ENCODE data around the gene CFAP52.
"Not testable (repeated sequence)": the region's sequence is repeated elsewhere in the genome, so short reads cannot be mapped to it uniquely, and the experiment has no call there.

Gene CFAP52

DNA sequence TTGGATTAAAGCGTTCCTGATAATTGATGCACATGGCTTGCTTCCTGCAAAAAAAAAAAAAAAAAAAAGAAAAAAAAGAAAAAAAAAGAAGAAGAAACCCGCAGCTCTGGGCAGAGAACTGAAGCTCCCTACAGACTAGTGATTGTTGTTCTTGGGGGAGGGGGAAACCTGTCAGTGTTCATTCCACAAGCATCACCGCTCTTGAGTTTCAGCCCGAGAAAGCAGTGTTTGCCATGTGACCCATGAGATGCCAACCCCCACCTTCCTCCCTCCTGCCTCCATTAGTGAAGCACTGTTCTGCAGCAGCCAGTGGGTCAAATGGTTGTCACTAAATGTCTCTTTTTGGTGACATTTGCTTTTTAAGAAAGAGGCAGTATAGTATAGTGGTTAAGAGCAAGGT is 70.6 kb downstream of the CFAP52 start:
- DNase-seq = no peak

DNA sequence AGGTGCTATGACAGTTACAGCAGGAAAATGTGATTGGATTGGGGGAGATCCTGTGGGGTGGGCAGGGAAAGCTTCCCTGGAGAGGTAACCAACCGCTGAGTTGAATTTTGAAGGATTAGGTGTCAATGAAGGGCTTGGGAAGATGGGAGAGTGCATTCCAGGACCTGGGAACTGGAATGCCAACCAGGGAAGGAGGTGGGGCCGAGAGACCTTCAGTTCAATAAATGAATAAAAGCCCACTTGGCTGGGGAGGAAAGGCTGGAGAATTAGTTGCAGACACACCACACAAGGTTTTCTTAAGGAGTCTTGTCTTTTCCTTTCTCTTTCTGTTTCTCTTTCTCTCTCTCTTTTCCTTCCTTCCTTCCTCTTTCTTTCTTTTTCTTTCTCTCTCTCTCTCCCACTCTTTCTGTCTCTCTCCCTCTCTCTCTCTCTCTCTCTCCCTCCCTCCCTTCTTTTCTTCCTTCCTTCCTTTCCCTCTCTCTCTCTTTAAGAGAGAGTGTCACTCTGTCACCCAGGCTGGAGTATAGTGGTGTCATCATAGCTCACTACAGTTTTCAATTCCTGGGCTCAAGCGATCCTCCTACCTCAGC is 72.2 kb downstream of the CFAP52 start:
- DNase-seq = no peak

DNA sequence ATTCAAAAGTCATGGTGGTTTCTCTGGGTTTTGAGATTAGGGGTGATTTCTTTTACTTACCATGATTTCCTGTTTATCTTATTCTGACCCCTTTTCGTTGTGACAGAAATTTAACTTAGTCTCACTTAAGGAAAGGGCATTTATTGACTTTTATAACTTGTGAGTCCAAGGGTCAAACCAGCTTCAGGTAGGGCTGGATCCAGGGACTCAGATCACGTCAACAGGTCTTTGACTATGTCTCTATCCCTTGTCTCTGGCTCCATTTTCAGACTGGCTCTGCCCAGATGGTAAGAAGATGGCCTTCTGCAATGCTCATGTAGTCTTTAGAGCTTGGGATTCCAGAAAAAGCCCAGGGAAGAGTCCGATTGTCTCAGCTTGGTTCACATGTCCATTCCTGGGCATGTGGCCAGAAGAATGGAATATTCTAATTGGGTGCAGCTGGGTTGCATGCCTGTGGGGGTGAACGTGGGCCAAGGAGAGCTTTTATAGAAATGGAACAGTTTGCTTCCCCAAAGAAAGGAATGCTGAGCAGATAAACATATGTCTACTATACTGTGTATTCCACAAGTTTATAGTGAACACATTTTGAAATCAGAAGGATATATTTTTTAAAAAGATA is 82.3 kb downstream of the CFAP52 start:
- no peak for DNase-seq

DNA sequence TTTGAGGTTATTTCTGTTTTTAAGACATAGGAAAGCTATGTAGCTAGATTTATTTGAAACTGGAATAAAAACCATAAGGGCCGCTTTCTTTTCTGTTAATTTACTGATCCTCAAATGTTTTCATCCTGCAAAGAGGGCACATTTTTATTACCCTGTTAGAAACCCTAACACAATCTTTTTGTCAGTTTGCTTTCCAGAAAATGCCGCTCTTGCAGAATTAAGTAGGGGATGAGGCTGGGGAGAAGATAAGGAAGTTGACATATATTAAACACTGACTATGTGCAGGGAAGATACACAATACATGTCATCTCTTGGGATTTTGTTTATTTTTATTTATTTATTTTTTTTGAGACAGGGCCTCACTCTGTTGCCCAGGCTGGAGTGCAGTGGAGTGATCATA is 84.6 kb downstream of the CFAP52 start:
- no peak for DNase-seq

DNA sequence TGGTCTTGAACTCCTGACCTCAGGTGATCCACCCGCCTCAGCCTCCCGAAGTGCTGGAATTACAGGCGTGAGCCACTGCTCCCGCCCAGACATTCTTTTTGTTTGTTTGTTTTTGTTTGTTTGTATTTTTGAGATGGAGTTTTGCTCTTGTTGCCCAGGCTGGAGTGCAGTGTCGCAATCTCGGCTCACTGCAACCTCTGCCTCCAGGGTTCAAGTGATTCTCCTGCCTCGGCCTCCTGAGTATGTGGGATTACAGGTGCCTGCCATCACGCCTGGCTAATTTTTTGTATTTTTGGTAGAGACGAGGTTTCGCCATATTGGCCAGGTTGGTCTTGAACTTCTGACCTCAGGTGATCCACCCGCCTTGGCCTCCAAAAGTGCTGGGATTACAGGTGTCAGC is 87.1 kb downstream of the CFAP52 start:
- not testable (repeated sequence) for DNase-seq

DNA sequence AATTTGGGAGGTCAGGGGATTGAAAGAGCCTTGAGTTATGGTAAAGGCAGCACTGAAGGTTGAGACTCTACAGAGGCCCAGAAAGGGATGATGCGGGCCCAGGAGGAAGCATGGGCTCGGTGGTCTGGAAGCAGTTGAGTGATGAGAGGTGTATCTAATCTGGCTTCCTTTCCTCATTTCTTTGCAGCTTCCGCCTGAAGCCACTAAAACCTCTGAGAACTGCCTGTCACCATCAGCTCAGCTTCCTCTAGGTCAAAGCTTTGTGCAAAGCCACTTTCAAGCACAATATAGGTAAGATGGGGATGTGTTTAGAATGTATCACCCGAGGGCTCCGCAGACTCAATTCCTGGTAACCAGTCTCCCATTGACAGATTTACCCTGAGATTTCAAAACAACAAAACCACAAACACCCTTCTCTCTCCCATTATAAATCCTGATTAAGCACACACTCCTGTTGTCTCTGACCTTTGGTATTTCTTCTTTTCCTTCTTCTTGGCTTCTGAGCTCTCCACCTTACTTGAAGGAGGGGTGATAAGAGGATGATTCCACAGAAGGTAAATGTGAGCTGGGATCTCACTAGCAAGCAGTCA is 90.1 kb downstream of the CFAP52 start:
- DNase-seq = no peak

DNA sequence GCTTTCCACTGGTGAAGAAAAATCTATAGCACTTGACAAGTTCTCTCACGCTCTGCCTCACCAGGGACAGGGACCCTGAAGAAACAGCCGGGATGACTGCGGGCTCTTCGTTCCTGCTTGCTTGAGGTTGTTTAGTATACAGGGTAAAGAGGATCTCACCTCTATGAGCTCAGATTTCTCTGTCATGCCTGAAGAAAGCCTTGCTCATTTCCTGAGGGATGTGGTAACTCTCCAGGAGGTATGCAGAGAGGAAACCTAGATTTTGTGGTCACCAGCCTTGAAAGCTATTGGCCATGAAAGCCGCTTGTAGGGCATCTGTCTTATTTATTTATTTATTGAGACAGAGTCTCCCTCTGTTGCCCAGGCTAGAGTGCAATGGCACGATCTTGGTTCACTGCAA is 92.1 kb downstream of the CFAP52 start:
- DNase-seq = no peak

DNA sequence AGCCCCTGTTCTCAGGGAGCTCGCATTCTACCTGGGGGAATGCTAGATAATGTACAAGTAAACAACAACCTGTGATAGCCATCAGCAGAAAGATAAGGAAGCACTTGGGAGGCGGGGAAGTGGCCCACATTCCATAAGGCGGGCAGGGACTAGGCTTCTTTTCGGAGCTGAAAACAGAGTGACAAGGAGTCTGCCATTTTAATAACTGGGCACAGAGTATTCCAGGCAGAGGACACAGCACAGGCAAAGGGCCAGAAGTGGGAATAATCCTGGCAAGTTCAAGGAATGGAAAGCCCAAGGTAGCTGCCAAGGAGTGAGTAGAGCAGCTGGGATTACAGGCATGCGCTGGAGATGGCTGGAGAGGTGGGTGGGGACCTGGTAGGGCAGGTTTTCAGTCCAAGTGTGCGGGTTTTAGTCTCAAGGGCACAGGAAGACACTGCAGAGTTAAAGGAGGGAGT is 93.1 kb downstream of the CFAP52 start:
- DNase-seq = no peak

DNA sequence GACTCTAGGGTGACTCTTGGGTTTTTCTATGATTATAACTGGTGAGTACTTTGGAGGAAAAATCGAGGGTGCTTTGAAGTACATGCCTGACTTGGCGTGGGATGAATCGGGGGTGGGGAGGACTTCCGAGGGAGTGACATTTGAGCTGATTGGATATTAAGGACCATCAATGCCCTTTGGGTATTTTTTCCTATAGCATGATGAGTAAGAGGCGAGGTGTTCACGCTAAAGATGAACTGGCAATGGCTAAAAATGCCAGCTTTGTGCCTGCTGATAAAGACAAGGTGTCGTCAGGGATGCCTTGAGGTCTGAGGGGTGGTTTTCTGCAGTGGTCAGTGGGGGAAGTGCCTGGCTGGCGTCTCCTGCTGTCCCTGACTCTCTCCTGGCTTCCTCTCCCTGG is 94.2 kb downstream of the CFAP52 start:
- DNase-seq = no peak

DNA sequence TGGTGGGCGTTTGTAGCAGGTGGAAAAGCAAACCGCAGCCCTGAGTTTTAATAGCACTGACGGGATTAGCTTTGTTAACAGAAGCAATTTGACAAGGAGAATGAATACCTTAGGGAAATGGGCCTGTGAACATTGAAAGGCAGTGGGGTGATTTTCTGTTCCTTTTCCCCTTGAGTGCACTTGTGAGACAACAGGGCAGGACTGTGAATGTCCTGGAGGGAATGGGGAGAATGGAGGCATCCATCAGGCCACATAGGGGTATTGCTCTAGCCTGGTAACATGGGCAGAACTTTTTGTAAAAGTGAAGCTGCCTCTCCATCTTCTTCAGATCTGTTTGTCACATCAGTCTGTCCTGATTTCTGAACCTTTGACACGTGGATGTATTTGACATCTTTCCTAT is 95.1 kb downstream of the CFAP52 start:
- no peak for DNase-seq

DNA sequence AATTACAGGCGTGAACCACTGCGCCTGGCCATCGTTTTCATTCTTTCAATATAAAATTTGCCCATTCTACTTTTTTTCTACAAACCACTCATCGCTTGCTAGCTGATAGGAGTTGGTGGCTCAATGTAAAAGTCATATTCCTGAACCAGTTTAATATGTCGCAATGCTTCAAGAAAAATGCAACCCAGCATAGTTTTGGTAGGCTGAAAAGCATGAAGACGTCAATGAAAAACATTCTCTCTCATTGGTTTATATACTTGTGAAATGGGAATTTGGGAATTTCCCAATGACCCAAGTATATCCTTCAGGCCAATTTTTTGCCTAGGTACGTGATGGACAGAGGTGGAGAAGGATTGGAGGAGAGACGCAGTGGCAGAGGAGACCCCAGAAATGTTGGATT is 95.8 kb downstream of the CFAP52 start:
- no peak for DNase-seq

DNA sequence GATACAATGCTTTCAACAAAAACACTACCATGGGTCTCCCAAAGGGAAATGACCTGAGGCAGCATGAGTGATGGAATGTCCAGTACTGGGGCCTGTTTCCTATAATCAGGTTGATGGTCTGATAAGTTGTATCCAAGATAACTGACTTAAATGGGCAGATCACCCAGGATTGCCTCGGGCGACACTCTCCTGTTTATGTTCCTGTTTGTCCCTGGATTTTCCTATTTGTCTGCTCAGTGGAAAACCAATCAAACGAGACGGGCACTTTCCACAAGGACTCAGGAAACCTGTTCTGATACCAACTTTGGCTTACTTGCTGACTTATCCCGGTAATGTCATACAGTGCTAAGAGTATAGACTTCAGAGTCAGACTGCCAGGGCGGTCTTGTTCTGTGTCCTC is 96.2 kb downstream of the CFAP52 start:
- DNase-seq = no peak

DNA sequence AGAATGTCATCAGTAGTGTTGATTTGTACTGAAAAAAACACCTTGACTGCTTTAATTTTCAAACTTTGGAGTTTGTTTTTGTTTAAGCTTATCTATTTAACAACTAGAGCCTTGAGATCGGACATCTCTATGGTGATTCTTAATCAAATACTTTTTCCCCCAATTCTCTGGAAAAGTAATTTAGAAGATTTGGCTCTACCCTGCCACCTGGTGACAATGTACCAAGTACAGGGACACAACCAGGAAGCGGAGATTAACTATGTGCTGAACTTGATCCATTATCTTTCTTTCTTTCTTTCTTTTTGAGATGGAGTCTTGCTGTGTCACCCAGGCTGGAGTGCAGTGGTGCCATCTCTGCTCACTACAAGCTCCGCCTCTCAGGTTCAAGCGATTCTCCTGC is 99.6 kb downstream of the CFAP52 start:
- DNase-seq = no peak

DNA sequence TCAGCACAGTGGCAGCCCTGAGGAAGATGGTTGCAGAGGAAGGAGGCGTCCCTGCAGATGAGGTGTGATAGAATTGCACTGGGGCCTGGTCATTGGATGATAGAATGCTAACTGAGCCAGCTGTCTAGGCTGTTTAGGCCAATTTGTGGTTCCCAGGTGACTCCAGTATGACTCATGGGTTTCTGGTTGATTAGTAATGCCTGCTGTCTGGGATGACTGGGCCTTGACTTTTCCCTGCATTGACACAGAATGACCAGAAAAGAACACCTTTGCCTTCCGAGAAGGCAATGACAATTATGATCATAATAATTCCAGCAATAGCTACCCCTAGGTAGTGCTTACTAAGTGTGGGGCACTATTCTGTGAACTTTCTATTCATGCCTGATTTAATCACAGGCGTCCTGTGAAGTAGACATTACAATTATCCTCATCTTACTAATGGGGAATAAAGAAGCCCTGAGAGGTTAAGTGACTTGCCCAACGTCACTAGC is 100.4 kb downstream of the CFAP52 start:
- DNase-seq = no peak

DNA sequence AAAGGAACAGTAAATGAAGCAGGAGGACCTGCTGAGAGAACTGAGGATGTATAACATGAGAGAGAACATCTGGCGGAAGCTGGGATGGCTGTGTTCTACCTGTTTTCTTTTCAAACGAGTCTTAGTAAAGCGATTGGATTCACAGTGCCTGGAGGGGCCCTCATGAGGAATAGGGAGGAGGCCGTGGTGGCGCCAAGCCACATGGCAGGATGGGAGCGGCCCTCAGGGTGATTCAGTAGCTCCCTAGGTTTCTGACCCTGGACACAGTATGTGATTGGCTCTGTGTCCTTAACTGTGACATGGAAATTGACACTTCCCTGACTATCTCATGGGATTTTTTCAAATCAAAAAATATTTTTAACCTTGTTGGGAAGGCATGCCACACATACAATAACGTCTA is 101.0 kb downstream of the CFAP52 start:
- no peak for DNase-seq

DNA sequence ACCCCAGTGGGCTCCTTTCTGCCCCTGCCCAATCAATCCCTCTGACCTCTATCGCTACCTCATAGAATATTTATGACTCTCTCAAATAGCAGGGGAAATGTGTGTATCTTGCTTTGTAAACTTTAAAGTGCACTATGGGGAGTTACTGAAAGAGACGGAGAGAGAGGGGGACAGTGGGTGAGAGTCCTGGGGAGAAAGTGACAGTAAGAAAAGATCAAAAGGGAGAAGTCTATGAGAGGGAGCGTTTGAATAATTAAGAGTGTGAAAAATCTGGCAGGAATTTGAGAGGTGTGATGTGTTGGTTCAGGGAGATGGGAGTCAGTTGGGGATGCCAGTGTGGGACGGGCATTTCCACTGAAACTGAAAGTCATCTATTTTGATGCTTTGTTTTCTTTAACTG is 101.5 kb downstream of the CFAP52 start:
- DNase-seq = no peak

DNA sequence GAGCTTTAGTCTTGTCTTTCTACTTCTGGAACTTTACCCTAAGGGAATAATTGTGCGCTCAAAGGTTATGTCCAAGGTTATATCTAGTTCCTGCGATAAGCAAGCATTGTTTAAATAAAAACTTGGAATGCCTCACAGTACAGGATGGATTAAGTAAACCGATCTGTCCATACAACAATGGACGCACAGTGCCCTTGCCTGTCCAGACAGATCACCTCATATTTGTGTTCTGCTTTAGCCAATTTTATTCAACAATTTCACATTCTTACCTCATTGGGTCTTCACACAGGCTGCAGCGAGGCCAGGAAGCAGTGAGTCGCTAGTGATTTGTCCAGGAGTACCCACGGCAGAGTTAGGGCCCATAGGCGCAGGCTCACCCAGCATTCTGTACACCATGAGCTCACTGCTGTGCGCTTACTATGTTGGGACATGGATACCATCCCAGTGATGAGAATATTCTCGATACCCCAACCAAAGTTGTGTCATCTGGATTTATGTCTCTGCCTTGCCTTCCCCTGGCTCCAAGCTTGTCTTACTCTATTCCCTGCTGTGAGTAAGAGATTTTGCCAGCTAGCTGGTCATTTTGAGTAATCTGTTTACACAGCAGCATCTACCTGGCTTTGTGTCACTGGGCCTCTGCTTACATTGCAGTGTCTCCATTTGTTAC is 108.6 kb downstream of the CFAP52 start:
- no peak for DNase-seq
